Glutamatergic neuron (in vitro differentiated cells): ENCODE results near the gene XKR3. TPM values are rescaled to one million over a fixed set of nuclear protein-coding genes. Genes with fewer than 3 reads are reported as not detected.

Experiments
- DNase-seq: peaks from one replicate; pipeline ENCODE4 v3.0.0; 2022
- H3K27ac Mint-ChIP-seq: one replicate; pipeline ENCODE4 v1.8.0; 2020; ENCODE audit warnings: mild to moderate bottlenecking, mixed read lengths, inconsistent platforms; ENCODE audit not compliant: unreplicated experiment
- H3K27me3 Mint-ChIP-seq: one replicate; pipeline ENCODE4 v1.8.0; 2020; ENCODE audit warnings: mild to moderate bottlenecking, moderate library complexity, mixed read lengths, inconsistent platforms; ENCODE audit not compliant: unreplicated experiment
- H3K36me3 Mint-ChIP-seq: one replicate; pipeline ENCODE4 v1.8.0; 2020; ENCODE audit warnings: mild to moderate bottlenecking, mixed read lengths, inconsistent platforms; ENCODE audit not compliant: unreplicated experiment
- H3K4me1 Mint-ChIP-seq: one replicate; pipeline ENCODE4 v1.8.0; 2020; ENCODE audit warnings: mild to moderate bottlenecking, low read depth, mixed read lengths, inconsistent platforms; ENCODE audit not compliant: unreplicated experiment
- H3K4me3 Mint-ChIP-seq: one replicate; pipeline ENCODE4 v1.8.0; 2020; ENCODE audit warnings: mild to moderate bottlenecking, mixed read lengths, inconsistent platforms; ENCODE audit not compliant: unreplicated experiment
- H3K9me3 Mint-ChIP-seq: one replicate; pipeline ENCODE4 v1.8.0; 2020; ENCODE audit warnings: mild to moderate bottlenecking, moderate library complexity, mixed read lengths, inconsistent platforms; ENCODE audit not compliant: unreplicated experiment
- CTCF ChIP-seq: fragments of 200-600 bp; sonication (generic); IDR thresholded peaks from one replicate; pipeline ENCODE4 v1.5.0; 2021; ENCODE audit not compliant: partially characterized antibody, unreplicated experiment
- total RNA-seq: library from RNA; stranded (reverse); fragmentation: NEBNext Ultra II Directional; extraction: Animal tissue kit (Norgen Biotek cat#: 25700); gene quantifications from one replicate; pipeline ENCODE4 v1.2.1, GENCODE V29; 2021; ENCODE audit not compliant: unreplicated experiment

Gene XKR3
- total RNA-seq, 1 donor from 2014 or later = not detected

- no peak for TF ChIP-seq CTCF
- Mint-ChIP-seq H3K27me3 (no peaks in the 10 kb centered on the region), H3K36me3 (no peaks in the 10 kb centered on the region), H3K27ac (no peak overlapping the region), H3K4me3 (no peak overlapping the region), H3K9me3 (no peaks in the 10 kb centered on the region), H3K4me1 (no peaks in the 10 kb centered on the region)
- no peak for DNase-seq
These were observed 9.8 kb upstream of the XKR3 start for GRCh38 chr22:16834971-16835370.

- Mint-ChIP-seq H3K4me3 (no peak overlapping the region), H3K27me3 (no peaks in the 10 kb centered on the region), H3K27ac (no peak overlapping the region), H3K9me3 (peaks cover 2% of the 10 kb centered on the region), H3K4me1 (no peaks in the 10 kb centered on the region), H3K36me3 (no peaks in the 10 kb centered on the region)
- no peak for TF ChIP-seq CTCF
- no peak for DNase-seq
These were observed 6.0 kb upstream of the XKR3 start for GRCh38 chr22:16831257-16831656.

- Mint-ChIP-seq H3K9me3 (peaks cover 2% of the 10 kb centered on the region), H3K36me3 (no peaks in the 10 kb centered on the region), H3K27ac (no peak overlapping the region), H3K27me3 (no peaks in the 10 kb centered on the region), H3K4me1 (no peaks in the 10 kb centered on the region), H3K4me3 (no peak overlapping the region)
- TF ChIP-seq CTCF = no peak
- DNase-seq = no peak
These were observed 4.8 kb upstream of the XKR3 start for GRCh38 chr22:16829985-16830384.

- no peak overlapping the region for H3K27ac Mint-ChIP-seq
- no peak overlapping the region for H3K4me3 Mint-ChIP-seq
- TF ChIP-seq CTCF = no peak
- H3K4me1 Mint-ChIP-seq = no peaks in the 10 kb centered on the region
- no peaks in the 10 kb centered on the region for H3K27me3 Mint-ChIP-seq
- H3K36me3 Mint-ChIP-seq = no peaks in the 10 kb centered on the region
- DNase-seq = no peak
- H3K9me3 Mint-ChIP-seq = peaks cover 2% of the 10 kb centered on the region
These were observed 3.7 kb upstream of the XKR3 start for GRCh38 chr22:16828876-16829275.

- no peaks in the 10 kb centered on the region for H3K36me3 Mint-ChIP-seq
- H3K27ac Mint-ChIP-seq = no peak overlapping the region
- no peak for TF ChIP-seq CTCF
- no peaks in the 10 kb centered on the region for H3K4me1 Mint-ChIP-seq
- peaks cover 2% of the 10 kb centered on the region for H3K9me3 Mint-ChIP-seq
- DNase-seq = no peak
- no peaks in the 10 kb centered on the region for H3K27me3 Mint-ChIP-seq
- H3K4me3 Mint-ChIP-seq = no peak overlapping the region
These were observed 2.3 kb upstream of the XKR3 start for GRCh38 chr22:16827506-16827905.
